IPS DF 6.9 (cell line): ENCODE data around the gene KRTAP13-4.

ENCODE experiments used
- DNase-seq: peaks from one replicate; pipeline ENCODE4 v3.0.0-alpha.2; 2013; ENCODE audit warnings: low read depth, low spot score
- H3K27ac ChIP-seq: one replicate; pipeline ENCODE4 v1.5.1; 2013; ENCODE audit warnings: low read length, control low read depth
- H3K27me3 ChIP-seq: 2 replicates; pipeline ENCODE4 v1.6.1; 2013; ENCODE audit warnings: mild to moderate bottlenecking, low read length; ENCODE audit not compliant: control insufficient read depth, insufficient read depth
- H3K36me3 ChIP-seq: 2 replicates; pipeline ENCODE4 v1.6.1; 2013; ENCODE audit warnings: low read length; ENCODE audit not compliant: control insufficient read depth, insufficient read depth
- H3K4me1 ChIP-seq: 2 replicates; pipeline ENCODE4 v1.6.1; 2013; ENCODE audit warnings: low read length; ENCODE audit not compliant: control insufficient read depth, insufficient read depth
- H3K4me3 ChIP-seq: 2 replicates; pipeline ENCODE4 v1.5.1; 2013; ENCODE audit warnings: mild to moderate bottlenecking, low read length
- H3K9me3 ChIP-seq: 2 replicates; pipeline ENCODE4 v1.6.1; 2013; ENCODE audit warnings: low read length, inconsistent platforms; ENCODE audit not compliant: control insufficient read depth, insufficient read depth
- WGBS: extraction: QIAGEN DNeasy Blood & Tissue Kit; methylation state at CpG from one replicate; pipeline ENCODE4 v1.1.7; 2013; ENCODE audit warnings: mixed read lengths, missing lambda C conversion rate; ENCODE audit not compliant: insufficient read length, insufficient coverage; 5-methylcytosine and 5-hydroxymethylcytosine counted together

Gene KRTAP13-4

DNA sequence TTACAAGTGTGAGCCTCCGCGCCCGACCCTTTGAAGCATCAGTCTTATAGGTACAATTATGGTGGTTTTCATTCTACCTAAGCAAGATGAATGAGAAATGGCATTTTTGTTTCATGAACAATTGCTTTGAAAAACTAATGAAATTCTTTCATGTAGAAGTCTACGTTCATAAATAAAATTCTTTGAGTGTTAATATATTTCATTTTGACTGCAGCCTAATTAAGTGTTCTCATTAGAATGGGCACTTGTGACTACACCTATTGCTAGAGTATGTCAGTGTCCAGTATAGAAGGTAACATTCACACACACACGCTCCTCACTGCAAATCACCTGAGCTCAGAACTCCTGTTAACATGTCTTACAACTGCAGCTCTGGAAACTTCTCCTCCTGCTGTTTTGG, 10.0 kb downstream of the KRTAP13-4 start, which contains the start of gene KRTAP15-1:
Gene KRTAP15-1 (plus strand): TSS at position 301 of the 400 bp plus-strand sequence. CDS start 53 bp downstream, at position 354.
- no peaks in the 10 kb centered on the region for H3K27me3 ChIP-seq
- no peaks in the 10 kb centered on the region for H3K36me3 ChIP-seq
- no peak within 1 kb of the TSS for H3K4me3 ChIP-seq
- no peak within 1 kb of the TSS for H3K27ac ChIP-seq
- peaks cover 4% of the 10 kb centered on the region for H3K9me3 ChIP-seq
- DNase-seq: no peak
- no peaks in the 10 kb centered on the region for H3K4me1 ChIP-seq
- no CpG with 5 or more reads among the region's 5 CpGs for WGBS

DNA sequence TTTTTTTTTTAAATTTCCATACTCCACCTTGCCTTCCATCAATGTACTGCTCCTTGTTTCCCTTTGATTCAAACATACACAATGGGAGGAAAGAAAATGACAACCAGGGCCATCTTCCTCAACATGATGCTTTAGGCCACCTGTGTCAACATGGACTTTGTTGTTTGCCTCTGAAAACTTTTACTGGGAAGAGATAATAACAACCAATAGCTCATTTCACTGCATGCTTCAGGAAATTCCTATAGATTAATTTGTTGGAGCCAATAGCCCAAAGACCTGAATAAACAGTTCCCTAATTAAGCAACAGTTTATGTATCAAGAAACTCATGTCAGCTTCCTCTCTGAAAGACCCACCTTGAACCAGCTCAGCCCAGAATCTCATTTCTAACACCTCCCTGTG, 13.2 kb downstream of the KRTAP13-4 start:
- Histone ChIP-seq H3K9me3 (peaks cover 2% of the 10 kb centered on the region), H3K4me1 (no peaks in the 10 kb centered on the region), H3K27ac (no peak overlapping the region), H3K27me3 (no peaks in the 10 kb centered on the region), H3K36me3 (no peaks in the 10 kb centered on the region), H3K4me3 (no peak overlapping the region)
- no peak for DNase-seq

DNA sequence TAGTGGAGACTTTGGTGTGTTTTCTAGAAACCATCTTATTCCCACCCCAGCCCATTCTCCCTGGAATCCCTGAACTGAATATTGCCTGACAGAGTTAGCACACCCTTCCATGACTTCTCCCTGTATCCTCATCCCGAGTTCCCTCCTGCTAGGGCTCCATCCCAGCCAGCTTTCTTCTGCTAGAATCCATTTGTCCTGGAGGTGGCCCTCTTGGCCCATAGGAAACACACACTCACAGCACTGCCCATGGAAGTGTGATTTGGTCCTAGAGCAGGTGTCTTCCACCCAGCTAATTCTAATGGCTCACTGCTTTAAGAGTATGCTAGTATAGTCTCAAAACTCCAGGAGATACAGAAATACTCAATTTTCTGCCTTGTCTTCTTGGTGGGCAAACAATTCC, 14.2 kb downstream of the KRTAP13-4 start:
- Histone ChIP-seq H3K36me3 (no peaks in the 10 kb centered on the region), H3K4me3 (no peak overlapping the region), H3K27ac (no peak overlapping the region), H3K4me1 (no peaks in the 10 kb centered on the region), H3K27me3 (no peaks in the 10 kb centered on the region), H3K9me3 (peaks cover 2% of the 10 kb centered on the region)
- no CpG with 5 or more reads among the region's 1 CpG for WGBS
- no peak for DNase-seq

- no peak for DNase-seq
- Histone ChIP-seq H3K4me1 (no peaks in the 10 kb centered on the region), H3K9me3 (peaks cover 2% of the 10 kb centered on the region), H3K27ac (no peak overlapping the region), H3K4me3 (no peak overlapping the region), H3K27me3 (no peaks in the 10 kb centered on the region), H3K36me3 (no peaks in the 10 kb centered on the region)
- no CpG with 5 or more reads among the region's 4 CpGs for WGBS
Measured at GRCh38 chr21:30447056-30447455, 17.0 kb downstream of the KRTAP13-4 start.

- DNase-seq: no peak
- Histone ChIP-seq H3K9me3 (peaks cover 2% of the 10 kb centered on the region), H3K27ac (no peak overlapping the region), H3K36me3 (no peaks in the 10 kb centered on the region), H3K27me3 (no peaks in the 10 kb centered on the region), H3K4me3 (no peak overlapping the region), H3K4me1 (no peaks in the 10 kb centered on the region)
- no CpG with 5 or more reads among the region's 3 CpGs for WGBS
Measured at GRCh38 chr21:30448514-30448913, 18.5 kb downstream of the KRTAP13-4 start.

DNA sequence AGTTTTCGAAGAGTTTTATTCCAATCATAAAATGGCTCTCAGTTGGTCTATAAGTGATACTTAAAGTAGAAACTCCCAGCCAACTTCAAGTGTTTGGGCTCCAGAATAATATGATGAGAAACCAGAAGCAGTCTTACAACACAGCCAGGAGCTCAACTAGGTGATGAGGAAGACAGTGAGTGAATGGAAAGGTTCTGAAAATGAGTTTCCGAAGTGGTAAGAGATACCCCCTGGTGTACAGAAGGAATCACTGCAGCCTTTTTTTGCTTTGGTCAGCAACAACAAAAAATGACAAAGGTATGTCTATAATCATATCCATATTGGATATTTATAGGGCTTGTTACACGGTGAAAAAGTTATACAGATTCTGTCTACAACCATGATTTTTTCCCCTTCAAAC, 33.7 kb downstream of the KRTAP13-4 start:
- Histone ChIP-seq H3K27me3 (no peaks in the 10 kb centered on the region), H3K27ac (no peak overlapping the region), H3K4me1 (no peaks in the 10 kb centered on the region), H3K4me3 (no peak overlapping the region), H3K9me3 (peaks cover 5% of the 10 kb centered on the region), H3K36me3 (no peaks in the 10 kb centered on the region)
- no peak for DNase-seq
- WGBS: no CpG with 5 or more reads among the region's 3 CpGs

GRCh38 chr21:30468900-30469714, 39.1 kb downstream of the KRTAP13-4 start:
- no CpG with 5 or more reads among the region's 6 CpGs for WGBS
- no peak overlapping the region for H3K4me3 ChIP-seq

DNA sequence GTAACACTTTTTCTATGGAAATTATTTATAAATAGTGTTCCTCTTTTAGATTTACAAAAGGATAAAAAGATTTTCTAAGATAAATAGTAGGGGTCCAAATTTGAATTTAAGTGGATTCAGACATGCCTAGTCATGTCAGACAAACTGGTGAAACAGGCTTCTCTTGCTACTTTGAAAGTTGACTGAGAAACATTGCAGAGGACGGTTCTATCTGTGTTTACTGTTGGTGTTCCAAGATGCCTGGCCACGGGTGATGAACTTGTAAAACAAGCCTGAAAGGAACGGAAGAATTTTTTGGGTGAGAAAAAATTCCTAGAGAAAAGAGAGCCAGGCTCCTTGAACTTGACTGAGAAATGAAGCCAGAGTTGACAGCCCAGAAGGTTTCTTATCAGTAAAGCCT, 48.0 kb downstream of the KRTAP13-4 start:
- Histone ChIP-seq H3K27me3 (no peaks in the 10 kb centered on the region), H3K9me3 (peaks cover 5% of the 10 kb centered on the region; the same call in 1 of the 2 replicates), H3K4me1 (no peaks in the 10 kb centered on the region), H3K4me3 (no peak overlapping the region), H3K27ac (no peak overlapping the region), H3K36me3 (no peaks in the 10 kb centered on the region)
- DNase-seq: no peak
- no CpG with 5 or more reads among the region's 3 CpGs for WGBS

More at GRCh38 chr21:30468900-30469714, 39.1 kb downstream of the KRTAP13-4 start:
- peaks cover 2% of the 10 kb centered on the region; the same call in 1 of the 2 replicates for H3K9me3 ChIP-seq
- H3K36me3 ChIP-seq: no peaks in the 10 kb centered on the region
- no peak overlapping the region for H3K27ac ChIP-seq
- no peaks in the 10 kb centered on the region for H3K4me1 ChIP-seq
- DNase-seq: no peak
- H3K27me3 ChIP-seq: no peaks in the 10 kb centered on the region

- no peaks in the 10 kb centered on the region for H3K4me1 ChIP-seq
- H3K4me3 ChIP-seq: no peak overlapping the region
- no peak overlapping the region for H3K27ac ChIP-seq
- peaks cover 5% of the 10 kb centered on the region; the same call in 1 of the 2 replicates for H3K9me3 ChIP-seq
- H3K27me3 ChIP-seq: no peaks in the 10 kb centered on the region
- no peak for DNase-seq
- no peaks in the 10 kb centered on the region for H3K36me3 ChIP-seq
- WGBS: no CpG with 5 or more reads among the region's 4 CpGs
Measured at GRCh38 chr21:30479259-30479658, 49.2 kb downstream of the KRTAP13-4 start.

DNA sequence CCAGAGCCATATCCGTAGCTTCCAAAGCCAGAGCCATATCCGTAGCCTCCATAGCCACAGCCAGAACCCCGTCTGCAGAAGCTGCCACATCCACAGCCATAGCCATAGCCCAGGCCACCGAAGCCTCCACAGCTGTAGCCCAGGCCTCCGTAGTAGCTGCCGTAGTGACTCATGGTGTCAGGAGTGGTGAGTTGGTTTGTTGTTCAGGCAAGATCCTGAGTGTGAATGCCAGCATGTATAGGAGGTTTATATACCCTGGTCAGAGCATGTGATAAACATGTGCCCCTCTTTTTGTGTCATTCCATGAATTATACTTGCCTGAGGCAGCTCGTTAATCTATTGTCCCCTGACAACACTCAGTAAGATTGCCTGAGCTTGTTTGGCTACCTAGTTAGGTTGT, 50.1 kb downstream of the KRTAP13-4 start, which contains the start of gene KRTAP19-1:
Gene KRTAP19-1 (minus strand): TSS at position 223 of the 400 bp plus-strand sequence. CDS start 50 bp downstream, at position 173.
- no peak within 1 kb of the TSS for H3K4me3 ChIP-seq
- no peaks in the 10 kb centered on the region for H3K27me3 ChIP-seq
- DNase-seq: no peak
- no peaks in the 10 kb centered on the region for H3K4me1 ChIP-seq
- WGBS: no CpG with 5 or more reads among the region's 7 CpGs
- H3K36me3 ChIP-seq: no peaks in the 10 kb centered on the region
- H3K27ac ChIP-seq: no peak within 1 kb of the TSS
- H3K9me3 ChIP-seq: peaks cover 5% of the 10 kb centered on the region; the same call in 1 of the 2 replicates
